Urinary bladder (tissue), 4 donors: ENCODE measurements around the gene GOLPH3L. TPM values are rescaled to one million over a fixed set of nuclear protein-coding genes. Genes with fewer than 3 reads are reported as not detected.
"Not testable (repeated sequence)": the region's sequence is repeated elsewhere in the genome, so short reads cannot be mapped to it uniquely, and the experiment has no call there.

Experiments
- DNase-seq: peaks from one replicate; pipeline ENCODE4 v3.0.0-alpha.2; 2015; ENCODE audit errors: extremely low spot score
- H3K27ac ChIP-seq: one replicate; pipeline ENCODE4 v1.5.1; 2013; ENCODE audit warnings: low read depth, mild to moderate bottlenecking, moderate library complexity
- H3K36me3 ChIP-seq: one replicate; pipeline ENCODE4 v1.6.1; 2013; ENCODE audit warnings: mild to moderate bottlenecking, moderate library complexity; ENCODE audit not compliant: insufficient read depth
- H3K4me1 ChIP-seq: one replicate; pipeline ENCODE4 v1.6.1; 2013; ENCODE audit warnings: mild to moderate bottlenecking, moderate library complexity; ENCODE audit not compliant: insufficient read depth
- H3K4me3 ChIP-seq: one replicate; pipeline ENCODE4 v1.5.1; 2013; ENCODE audit warnings: low read depth, low read length
- WGBS: extraction: QIAGEN DNeasy Blood & Tissue Kit; methylation state at CpG from one replicate; pipeline ENCODE4 v1.1.7; 2013; 5-methylcytosine and 5-hydroxymethylcytosine counted together
- polyA plus RNA-seq: library from polyadenylated mRNA; stranded (reverse); fragments of 200-250 nt; gene quantifications from one replicate; pipeline ENCODE4 v1.2.3, GENCODE V29; 2013
- total RNA-seq: library from RNA; depleted of rRNA; stranded (reverse); fragments of >200 nt; gene quantifications from one replicate; pipeline ENCODE4 v1.2.3, GENCODE V29; 2014
- donor health status: healthy with polysubstance abuse.
- donor health status: healthy.

The GOLPH3L gene
- total and polyA plus RNA-seq, 2 donors, result 21.5 to 24.5 TPM

- no peak for DNase-seq
- no peaks in the 10 kb centered on the region for H3K4me1 ChIP-seq
- WGBS, result 13% methylated on average over 4 of the region's 4 CpGs
- peaks cover 3% of the 10 kb centered on the region for H3K36me3 ChIP-seq
- H3K4me3 ChIP-seq, result no peak overlapping the region
- H3K27ac ChIP-seq, result no peak overlapping the region
Measured at GRCh38 chr1:150619576-150620509, 77.1 kb downstream of the GOLPH3L start.

GRCh38 chr1:150615346-150616201 is 81.4 kb downstream of the GOLPH3L start:
- Histone ChIP-seq H3K36me3 (no peaks in the 10 kb centered on the region), H3K4me3 (no peak overlapping the region), H3K27ac (no peak overlapping the region), H3K4me1 (peaks cover 1% of the 10 kb centered on the region)
- 91% methylated on average over 12 of the region's 12 CpGs for WGBS
- DNase-seq, result no peak

- H3K4me3 ChIP-seq, result no peak overlapping the region
- H3K27ac ChIP-seq, result peak overlapping the region; percentile 40
- H3K4me1 ChIP-seq, result peaks cover 1% of the 10 kb centered on the region
- WGBS, result 61% methylated on average over 12 of the region's 12 CpGs
- H3K36me3 ChIP-seq, result no peaks in the 10 kb centered on the region
- DNase-seq, result no peak
Measured at GRCh38 chr1:150613061-150613920, 83.7 kb downstream of the GOLPH3L start.

- Histone ChIP-seq H3K36me3 (no peaks in the 10 kb centered on the region), H3K4me1 (peaks cover 1% of the 10 kb centered on the region), H3K4me3 (no peak overlapping the region), H3K27ac (peak overlapping the region; percentile 77)
- no peak for DNase-seq
- 98% methylated on average over 3 of the region's 3 CpGs for whole genome bisulfite sequencing
Measured at GRCh38 chr1:150612014-150612345, 85.0 kb downstream of the GOLPH3L start.

GRCh38 chr1:150610576-150610975 is 86.4 kb downstream of the GOLPH3L start:
- H3K4me1 ChIP-seq, result peaks cover 1% of the 10 kb centered on the region

GRCh38 chr1:150609732-150610131 is 87.2 kb downstream of the GOLPH3L start:
- DNase-seq, result no peak
- Histone ChIP-seq H3K36me3 (no peaks in the 10 kb centered on the region), H3K4me1 (peaks cover 1% of the 10 kb centered on the region), H3K4me3 (no peak overlapping the region), H3K27ac (no peak overlapping the region)
- WGBS, result 42% methylated on average over 2 of the region's 2 CpGs

More at GRCh38 chr1:150610576-150610975, 86.4 kb downstream of the GOLPH3L start:
- H3K36me3 ChIP-seq, result no peaks in the 10 kb centered on the region
- no peak for DNase-seq
- H3K4me3 ChIP-seq, result no peak overlapping the region
- 95% methylated on average over 4 of the region's 4 CpGs for whole genome bisulfite sequencing
- peak overlapping the region; percentile 47 for H3K27ac ChIP-seq

- peaks cover 1% of the 10 kb centered on the region for H3K4me1 ChIP-seq
- H3K4me3 ChIP-seq, result no peak overlapping the region
- no peak for DNase-seq
- H3K27ac ChIP-seq, result no peak overlapping the region
- 95% methylated on average over 7 of the region's 7 CpGs for WGBS
- no peaks in the 10 kb centered on the region for H3K36me3 ChIP-seq
Measured at GRCh38 chr1:150606463-150607142, 90.4 kb downstream of the GOLPH3L start.

- H3K36me3 ChIP-seq, result not testable (repeated sequence)
Measured at GRCh38 chr1:150605451-150605731, 91.6 kb downstream of the GOLPH3L start.

GRCh38 chr1:150604226-150604588 is 92.7 kb downstream of the GOLPH3L start:
- H3K4me1 ChIP-seq, result peaks cover 1% of the 10 kb centered on the region
- no peaks in the 10 kb centered on the region for H3K36me3 ChIP-seq
- 92% methylated on average over 2 of the region's 2 CpGs for WGBS
- no peak for DNase-seq
- no peak overlapping the region for H3K27ac ChIP-seq
- H3K4me3 ChIP-seq, result no peak overlapping the region

More at GRCh38 chr1:150605451-150605731, 91.6 kb downstream of the GOLPH3L start:
- H3K27ac ChIP-seq, H3K4me3 ChIP-seq, H3K4me1 ChIP-seq, DNase-seq: not testable (repeated sequence)
- 95% methylated on average over 3 of the region's 3 CpGs for WGBS

- peaks cover 1% of the 10 kb centered on the region for H3K4me1 ChIP-seq
- H3K4me3 ChIP-seq, result no peak overlapping the region
- no peaks in the 10 kb centered on the region for H3K36me3 ChIP-seq
- H3K27ac ChIP-seq, result no peak overlapping the region
- DNase-seq, result no peak
- 59% methylated on average over 3 of the region's 3 CpGs for WGBS
Measured at GRCh38 chr1:150603711-150604110, 93.2 kb downstream of the GOLPH3L start.

GRCh38 chr1:150602372-150602771 is 94.6 kb downstream of the GOLPH3L start:
- 95% methylated on average over 12 of the region's 12 CpGs for WGBS
- not testable (repeated sequence) for DNase-seq, H3K36me3 ChIP-seq, H3K27ac ChIP-seq, H3K4me3 ChIP-seq, H3K4me1 ChIP-seq

GRCh38 chr1:150601540-150601939 is 95.4 kb downstream of the GOLPH3L start:
- Histone ChIP-seq H3K4me3 (no peak overlapping the region), H3K4me1 (peaks cover 1% of the 10 kb centered on the region), H3K36me3 (no peaks in the 10 kb centered on the region), H3K27ac (no peak overlapping the region)
- no peak for DNase-seq

GRCh38 chr1:150598346-150598745 is 98.6 kb downstream of the GOLPH3L start:
- H3K4me3 ChIP-seq, H3K4me1 ChIP-seq, DNase-seq, H3K27ac ChIP-seq, H3K36me3 ChIP-seq: not testable (repeated sequence)
- 83% methylated on average over 4 of the region's 4 CpGs for WGBS
